ENCODE results near the gene ANXA11.
"Not testable (repeated sequence)": the region's sequence is repeated elsewhere in the genome, so short reads cannot be mapped to it uniquely, and the experiment has no call there.

ANXA11 gene
- 209 to 248 reads per million in 2 donors for total RNA-seq

DNA sequence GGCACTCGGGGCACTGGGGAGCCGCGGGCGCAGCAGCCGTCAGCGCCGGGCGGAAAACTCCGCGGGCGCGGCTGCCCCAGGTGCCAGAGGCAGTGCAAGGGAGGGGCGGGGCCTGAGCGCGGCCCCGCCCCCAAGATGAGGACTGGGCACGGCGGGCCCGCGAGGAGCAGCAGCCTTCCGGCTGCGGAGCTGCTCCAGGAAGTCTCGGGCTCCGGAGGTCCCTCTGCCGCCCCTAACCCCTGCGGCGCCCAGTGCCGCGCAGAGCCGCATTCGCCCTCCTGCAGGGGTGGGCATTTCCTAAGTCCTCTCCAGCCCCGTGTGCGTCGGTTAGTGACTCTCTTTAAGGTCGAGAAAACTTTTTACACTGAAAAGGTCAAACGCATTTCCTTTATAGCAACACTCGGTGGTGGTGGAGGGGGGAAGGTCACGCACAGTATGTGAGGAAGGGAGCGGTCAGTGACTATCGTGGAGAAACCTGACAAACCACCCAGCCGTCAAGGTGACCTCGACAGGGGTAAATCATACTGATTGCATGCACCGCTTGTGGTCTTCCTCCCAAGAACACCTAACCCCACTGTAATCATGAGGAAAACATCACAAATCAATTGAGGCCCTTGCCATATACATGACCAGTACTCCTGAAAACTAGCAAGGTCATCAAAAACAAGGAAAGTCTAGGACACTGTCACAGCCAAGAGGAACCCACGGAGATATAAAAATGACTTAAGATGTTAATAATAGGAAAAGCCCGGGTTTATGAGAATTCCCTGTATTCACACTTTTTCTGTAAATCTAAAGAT, at the start of gene ANXA11:
Gene ANXA11 (minus strand): TSS at position 61 of the 800 bp plus-strand sequence. CDS start 32,676 bp downstream, outside the sequence.
- DNase-seq: peak; percentile 78

DNA sequence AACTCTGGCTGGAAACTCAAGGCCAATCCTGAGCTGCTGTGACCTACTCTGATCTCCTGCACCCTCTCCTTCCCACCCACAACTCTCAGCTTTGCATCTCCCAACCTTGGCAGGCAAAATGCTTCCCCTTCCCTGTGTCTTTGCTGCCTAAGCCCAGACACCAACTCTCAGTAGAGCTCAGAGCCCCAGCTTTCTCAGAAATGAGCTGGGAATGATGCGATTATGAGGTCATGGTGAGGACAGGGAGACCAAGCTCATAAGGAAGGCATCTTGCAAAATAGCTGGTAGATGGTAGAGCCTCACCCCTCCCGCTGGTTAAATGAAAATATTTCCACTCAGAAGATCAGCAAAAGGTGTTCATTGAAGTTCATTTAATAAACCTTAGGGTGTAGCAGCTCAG, 49.4 kb upstream of the ANXA11 start:
- DNase-seq: not testable (repeated sequence)

DNA sequence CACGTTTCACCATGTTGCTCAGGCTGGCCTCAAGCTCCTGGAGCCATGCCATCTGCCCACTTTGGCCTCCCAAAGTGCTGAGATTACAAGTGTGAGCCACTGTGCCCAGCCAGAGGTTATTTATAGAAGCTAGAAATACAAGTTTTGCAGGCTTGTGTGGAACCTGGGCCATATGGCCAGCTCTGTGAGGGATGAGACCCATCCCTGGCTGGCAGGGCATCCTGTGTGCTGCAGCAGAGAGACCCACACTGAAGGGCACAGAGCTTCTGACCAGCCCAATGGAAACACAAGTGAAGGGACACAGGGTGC, 48.6 kb upstream of the ANXA11 start:
- not testable (repeated sequence) for DNase-seq

DNA sequence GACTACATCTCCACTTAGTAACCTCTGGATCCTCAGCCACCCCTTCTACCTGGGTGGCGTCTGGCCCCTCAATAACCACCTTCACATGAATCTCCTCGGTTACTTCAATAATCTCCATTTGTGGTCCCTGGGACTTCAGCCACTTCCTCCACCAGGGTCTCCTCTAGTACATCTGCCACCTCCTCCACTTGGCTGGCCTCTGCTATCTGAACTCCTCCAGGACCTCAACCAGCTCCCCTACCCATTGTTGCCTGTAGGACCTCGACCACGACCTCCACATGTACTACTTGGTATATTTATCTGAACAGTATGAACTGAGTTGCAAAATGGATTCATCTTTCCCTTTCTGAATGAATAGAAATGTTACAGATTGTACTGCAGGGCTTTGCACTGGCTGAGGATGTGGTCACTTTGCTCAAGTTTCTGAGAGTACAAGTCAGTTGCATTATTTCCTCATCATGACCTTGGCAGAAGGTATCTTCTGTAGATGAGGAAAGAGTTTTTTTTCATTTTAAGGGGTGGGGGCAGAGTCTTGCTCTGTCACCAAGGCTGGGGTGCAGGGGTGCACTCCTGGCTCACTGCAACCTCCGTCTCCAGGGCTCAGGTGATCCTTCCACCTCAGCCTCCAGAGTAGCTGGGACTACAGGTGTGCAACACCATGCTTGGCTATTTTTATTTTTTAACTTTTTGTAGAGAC, 48.1 kb upstream of the ANXA11 start:
- DNase-seq: no peak

DNA sequence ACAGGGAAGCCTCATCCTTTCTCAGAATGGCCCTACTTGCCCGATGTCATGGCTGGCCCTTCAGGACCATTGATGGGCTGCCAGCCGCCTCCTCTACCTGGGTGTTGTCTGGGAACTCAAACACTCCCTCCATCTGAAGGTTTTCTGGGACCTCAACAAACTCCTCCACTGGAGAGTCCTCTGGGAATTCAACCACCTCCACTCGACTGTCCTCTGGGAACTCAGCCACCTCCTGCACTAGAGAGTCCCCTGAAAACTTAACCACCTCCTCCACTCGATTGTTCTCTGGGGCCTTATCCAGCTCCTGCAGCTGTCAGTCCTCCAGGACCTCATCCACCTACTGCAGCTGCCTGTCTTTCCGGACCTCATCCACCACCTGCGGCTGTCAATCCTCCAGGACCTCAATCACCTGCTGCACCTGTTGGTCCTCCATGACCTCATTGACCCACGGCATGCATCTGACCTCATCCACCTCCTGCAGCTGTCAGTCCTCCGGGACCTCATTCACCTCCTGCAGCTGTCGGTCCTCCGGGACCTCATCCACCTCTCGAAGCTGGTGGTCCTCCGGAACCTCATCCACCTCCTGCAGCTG, 47.1 kb upstream of the ANXA11 start:
- DNase-seq: no peak

DNA sequence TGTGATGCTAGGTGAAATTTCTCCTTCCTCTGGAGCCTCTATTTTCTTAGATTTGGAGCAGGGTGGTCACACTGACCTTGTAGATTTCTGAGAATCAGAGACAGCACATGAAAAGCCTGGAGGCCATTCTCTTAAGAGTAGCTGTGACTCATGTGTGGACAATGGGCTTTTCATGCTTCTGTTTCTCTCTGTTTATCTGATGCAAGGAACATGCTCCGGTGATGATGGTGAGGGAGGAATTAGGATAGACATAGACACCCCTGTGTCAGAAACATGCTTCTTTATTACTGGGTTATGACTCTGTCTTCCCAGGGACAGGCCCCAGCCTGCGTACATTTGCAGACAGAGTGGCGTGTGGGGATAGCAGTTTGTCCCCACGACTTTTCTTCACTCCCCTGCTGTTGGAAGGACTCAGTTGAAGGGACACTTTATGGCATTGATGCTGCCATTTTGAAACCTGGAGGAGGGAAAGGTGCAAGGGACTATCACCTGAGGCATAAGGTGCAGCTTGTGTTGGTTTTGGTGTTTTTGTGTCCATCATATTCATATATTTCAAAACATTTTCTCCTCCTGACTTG, 46.5 kb upstream of the ANXA11 start:
- not testable (repeated sequence) for DNase-seq

DNA sequence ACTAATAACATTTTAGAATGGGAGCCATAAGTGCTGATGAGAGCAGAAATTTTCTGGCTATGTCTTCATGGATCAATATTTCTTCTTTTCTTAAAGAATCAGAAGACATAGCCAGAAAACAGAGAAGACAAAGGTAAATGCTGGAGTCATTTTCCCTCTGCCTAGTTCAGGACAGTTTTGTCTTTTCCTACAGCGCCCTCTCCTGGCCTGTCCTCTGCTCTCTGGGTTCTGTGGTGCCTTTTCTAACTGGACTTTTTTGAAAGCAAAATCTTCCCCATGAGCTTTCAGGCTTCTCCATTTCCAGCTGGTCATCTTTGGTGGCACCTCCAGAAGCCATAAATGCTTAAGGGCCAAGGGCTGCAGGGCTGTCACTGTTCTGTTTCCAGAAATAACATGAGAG, 45.1 kb upstream of the ANXA11 start:
- not testable (repeated sequence) for DNase-seq

DNA sequence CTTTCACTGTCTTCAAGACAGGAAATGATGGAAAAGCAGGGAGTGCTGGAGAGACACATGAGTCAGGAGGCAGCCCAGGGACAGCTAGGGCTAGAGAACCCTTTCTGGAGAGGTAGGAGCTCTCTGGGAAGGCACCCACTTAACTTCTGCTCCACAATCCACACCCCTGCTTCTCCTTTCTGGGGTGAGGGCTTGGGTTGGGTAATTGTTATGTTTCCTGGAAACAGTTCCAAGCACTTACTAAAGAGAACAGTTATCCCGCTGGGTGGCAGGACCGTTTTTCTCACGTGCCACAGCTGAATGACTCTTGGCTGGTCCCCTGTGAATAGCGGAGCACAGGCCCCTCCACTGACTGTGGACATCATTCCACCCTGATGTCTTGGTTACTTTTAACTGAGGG, 44.6 kb upstream of the ANXA11 start:
- DNase-seq: not testable (repeated sequence)

DNA sequence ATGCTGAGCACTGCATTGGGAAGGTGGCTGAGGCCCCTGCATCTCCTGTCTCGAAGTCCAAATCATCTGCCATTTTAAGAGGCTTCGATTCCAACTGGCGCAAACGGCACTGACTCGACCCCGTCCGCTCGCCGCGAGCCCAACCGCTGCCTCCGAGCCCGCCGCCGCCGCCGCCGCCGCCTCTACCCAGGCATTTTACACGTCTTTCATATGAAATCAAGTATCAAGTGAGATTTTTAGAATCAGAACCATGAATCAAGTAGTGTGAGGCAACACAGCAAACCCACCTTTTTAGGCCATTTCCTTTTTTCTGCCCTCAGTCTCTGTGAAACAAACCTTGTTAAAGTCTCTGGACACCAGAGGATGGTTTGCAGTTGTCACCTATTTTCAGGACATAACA, 42.3 kb upstream of the ANXA11 start:
- DNase-seq: not testable (repeated sequence)

DNA sequence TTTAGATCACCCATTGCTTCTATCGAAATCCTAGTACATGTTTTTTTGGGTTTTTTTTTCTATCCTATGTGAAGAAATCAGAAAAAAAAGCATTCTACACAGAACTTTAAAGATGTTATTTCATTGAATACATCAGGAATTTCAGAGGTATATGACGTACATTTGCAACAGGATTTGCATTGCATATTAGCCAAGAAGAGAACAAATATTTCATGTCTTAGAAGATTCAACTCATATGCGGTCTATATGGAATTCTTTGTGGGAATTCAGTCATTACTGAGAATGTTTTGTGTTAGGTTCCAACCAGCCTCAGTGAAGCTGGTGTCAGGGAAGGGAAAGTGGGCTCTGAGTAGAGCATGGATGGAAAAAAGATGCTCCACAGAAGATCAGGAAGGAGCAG, 39.0 kb upstream of the ANXA11 start:
- not testable (repeated sequence) for DNase-seq

DNA sequence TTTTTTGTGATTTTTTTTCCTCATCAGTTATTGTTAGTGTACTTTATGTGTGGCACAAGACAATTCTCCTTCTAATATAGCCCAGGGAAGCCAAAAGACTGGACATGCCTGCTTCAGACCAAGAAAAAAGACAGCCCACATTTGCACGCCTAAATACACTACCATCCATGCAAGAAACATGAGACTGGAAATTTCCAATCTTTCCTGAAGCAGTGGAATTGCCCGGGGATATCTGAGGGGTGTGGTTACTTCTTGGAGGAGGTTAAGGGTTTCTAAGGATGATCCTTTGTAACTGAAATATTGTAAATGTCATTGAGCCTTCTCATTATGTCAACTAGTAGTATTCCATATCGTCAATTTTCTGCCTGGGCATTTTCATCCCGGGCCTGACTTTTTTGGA, 37.0 kb upstream of the ANXA11 start:
- DNase-seq: not testable (repeated sequence)

DNA sequence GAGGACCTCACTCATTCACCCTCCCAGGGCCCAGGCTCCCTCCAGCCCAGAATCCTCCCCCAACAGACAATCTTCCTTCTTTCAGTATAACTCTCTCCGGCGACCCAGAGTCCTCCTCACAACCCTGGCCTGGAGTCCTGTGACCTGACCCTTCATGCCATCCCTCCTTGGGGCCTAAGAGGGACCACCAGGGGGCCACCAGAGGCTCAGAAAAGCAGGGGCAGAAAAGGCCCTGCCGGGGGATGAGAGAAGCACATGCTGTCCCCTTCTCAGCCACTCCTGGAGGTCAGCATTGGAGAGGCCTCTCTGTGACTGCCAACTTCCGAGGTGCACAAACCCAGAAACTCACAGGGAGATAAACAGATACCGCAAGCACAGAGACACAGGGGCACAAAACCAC, 31.1 kb upstream of the ANXA11 start:
- DNase-seq: not testable (repeated sequence)

DNA sequence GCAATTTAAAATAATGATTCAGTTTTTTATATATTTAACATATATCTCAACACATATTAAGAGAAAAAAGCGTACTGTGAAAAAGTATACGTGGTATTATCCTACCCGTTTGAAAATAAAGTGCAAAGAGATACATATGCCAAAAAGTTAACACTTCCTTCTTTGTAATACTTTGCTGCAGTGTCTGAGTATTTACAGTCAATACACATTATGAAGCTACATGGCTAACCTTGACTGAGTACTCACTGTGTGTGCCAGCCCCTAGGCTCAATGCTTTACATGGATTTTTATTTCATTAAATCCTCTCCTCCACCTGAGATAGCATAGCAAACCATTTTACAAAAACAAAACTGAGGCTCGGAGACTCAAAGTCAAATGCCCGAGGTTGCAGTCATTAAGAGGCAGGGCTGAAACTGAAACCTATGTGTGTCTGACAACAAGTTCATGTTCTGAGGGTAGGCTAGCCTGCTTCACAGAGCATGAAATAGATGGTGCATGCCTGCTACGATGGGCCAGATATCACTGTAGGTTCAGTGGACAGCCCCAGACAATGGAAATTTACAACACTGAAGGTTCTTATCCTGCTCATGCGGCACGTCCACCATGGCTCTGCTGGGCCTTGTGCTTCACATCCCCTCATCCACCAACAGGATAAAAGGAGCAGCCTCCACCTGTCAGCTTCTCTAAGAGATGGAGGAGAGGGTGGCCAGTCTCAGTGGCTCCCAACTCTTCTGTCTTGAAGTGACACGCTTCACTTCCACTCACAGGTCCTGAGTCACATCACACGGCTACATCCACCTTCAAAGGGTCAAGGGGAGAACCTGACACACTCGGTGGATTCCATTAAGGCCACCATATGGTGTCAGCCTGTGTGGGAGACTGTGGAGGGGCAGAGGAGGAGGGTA, 29.2 kb upstream of the ANXA11 start:
- not testable (repeated sequence) for DNase-seq

DNA sequence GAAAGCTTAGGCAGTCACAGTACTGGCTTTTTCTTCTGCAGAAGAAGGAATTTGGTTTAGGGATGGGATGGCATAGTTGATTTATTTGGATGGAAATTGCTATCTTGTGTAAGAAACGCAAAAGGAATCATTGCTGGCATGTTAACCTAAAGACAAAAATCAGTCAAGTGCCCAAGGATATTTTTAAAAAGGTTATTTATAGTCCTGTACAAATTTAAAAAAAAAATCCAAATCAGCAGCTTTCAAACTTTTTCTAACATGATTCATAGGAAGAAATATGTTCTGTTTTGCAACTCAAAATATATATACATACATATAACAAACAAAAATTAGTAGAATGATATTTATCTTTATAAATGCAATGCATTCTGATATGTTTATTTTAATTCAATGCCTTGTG, 28.5 kb upstream of the ANXA11 start:
- not testable (repeated sequence) for DNase-seq

DNA sequence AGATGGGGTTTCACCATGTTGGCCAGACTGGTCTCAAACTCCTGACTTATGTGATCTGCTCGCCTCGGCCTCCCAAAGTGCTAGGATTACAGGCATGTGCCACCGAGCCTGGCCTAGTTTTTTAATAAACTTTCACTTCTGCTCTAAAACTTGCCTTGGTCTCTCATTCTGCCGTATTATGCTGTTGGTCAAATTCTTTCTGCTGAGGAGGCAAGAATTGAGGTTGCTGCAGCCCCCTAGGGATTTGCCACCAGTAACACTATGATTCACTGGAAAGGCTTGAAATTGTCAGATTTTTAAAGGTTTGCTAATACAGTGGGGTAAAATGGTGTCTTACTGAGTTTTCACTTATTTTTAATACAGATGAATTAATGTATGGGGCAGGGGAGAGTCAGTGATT, 21.4 kb upstream of the ANXA11 start:
- not testable (repeated sequence) for DNase-seq

DNA sequence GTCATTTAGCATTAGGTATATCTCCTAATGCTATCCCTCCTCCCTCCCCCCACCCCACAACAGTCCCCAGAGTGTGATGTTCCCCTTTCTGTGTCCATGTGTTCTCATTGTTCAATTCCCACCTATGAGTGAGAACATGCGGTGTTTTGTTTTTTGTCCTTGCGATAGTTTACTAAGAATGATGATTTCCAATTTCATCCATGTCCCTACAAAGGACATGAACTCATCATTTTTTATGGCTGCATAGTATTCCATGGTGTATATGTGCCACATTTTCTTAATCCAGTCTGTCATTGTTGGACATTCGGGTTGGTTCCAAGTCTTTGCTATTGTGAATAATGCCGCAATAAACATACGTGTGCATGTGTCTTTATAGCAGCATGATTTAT, 17.7 kb upstream of the ANXA11 start:
- not testable (repeated sequence) for DNase-seq

DNA sequence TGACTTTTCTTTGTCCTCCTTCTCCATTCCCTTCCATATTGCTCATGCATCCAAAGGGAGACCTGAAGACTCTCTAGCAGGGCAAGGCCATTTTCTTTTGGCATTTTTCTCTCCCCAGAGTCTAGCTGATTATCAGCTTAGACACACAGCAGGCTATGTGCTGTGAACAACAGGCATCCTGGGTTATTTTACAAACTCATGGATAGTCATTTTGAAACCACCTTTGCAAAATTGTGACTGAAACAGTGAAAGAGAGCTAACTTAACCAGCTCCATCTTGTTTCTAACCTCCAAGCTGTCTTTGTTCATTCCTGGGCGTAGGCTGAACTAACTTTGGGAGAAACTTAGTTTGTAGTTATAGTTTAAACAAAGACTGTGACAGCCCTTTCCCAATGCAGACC, 13.5 kb upstream of the ANXA11 start:
- not testable (repeated sequence) for DNase-seq

DNA sequence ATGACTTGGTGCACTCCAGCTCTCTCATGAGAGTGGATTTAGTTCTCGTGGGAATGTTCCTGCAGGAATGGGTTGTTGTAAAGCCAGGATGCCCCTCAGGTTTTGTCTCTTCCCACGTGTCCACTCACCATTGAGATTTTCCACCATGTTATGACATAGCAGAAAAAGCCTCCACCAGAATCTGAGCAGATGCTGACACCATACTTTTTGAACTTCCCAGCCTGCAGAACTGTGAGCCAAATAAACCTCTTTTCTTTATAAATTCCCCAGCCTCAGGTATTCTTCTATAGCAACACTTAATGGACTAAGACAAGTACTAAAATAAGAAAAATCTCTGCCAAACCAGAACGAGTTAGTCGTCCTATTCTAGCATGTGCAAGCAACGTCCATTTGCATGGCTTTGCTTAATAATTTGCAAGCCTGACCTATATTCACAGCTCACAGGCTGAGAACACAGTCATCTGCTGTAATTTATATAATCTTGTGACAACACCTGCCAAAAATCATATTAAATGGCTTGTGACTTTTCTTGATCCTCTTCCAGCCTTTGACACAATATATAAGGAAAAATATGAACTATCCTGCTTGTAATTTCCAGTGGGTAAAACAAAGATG, 9.1 kb upstream of the ANXA11 start:
- not testable (repeated sequence) for DNase-seq

DNA sequence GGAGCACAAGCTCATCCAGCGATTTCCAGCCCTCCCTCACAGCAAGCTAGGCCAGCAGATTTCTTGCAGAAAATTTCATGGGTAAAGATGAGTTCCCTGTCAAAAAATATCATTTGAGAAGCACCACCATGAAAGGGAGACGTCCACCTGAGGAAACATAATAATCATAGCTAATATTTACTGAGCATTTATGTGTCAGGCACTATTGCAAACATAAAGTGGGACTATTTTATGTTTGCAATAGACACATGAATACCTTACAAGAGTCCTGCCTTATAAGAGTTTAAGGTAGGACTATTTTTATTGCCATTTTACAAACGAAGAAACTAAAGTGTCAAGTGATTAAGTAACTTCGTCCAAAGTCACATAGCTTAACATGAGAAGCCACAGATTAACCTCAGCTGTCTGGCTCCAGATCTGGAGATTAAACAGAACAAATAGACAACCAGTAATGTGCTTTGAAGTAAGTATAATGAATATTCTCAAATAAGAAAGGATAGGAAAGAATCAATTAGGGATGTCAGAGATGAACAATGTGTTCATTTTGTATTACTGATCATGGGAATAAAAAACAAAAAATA, 7.3 kb upstream of the ANXA11 start:
- not testable (repeated sequence) for DNase-seq

DNA sequence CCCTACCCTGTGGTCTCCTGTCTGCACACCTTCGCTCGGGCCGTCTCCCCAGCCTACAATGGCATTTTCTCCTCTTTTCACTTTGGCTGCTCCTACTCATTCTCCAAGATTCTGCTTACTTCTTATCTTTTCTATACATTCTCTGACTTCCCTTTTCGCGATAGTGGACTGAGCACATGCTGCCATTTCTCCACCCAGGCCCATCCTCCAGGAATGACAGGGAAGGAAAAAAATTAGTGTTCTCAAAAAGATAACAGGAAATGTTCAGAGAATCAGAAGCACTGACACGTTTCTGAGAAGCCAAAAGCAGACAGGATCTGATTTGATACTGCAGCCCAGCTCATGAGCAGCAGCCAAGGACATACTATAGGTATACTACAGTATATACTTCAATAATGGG, 6.4 kb upstream of the ANXA11 start:
- DNase-seq: no peak

DNA sequence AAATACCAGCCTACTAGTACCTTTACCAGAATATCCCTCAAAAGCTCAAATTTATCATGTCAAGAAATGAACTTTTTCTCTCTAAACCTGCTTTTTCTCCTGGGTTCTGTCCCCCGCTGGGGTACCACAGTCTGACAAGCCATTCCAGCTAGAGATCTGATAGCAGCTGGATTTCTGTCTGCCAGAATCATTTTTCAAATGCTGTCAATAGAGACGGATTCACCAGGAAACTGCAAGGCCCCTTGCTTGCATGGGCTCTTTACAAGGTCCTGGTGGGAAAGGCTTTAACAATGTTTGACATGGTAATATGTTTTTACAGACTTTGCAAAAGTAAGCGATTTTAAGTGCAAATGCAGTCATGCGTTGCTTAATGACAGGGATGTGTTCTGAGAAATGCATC, 4.9 kb upstream of the ANXA11 start:
- DNase-seq: no peak
